Motor neuron (in vitro differentiated cells): Measurements from ENCODE around the gene REX1BD. TPM values are rescaled to one million over a fixed set of nuclear protein-coding genes. Genes with fewer than 3 reads are reported as not detected.
A peak's percentile ranks its signal among the peaks of the same experiment; 100 is the strongest.
"Not testable (repeated sequence)": the region's sequence is repeated elsewhere in the genome, so short reads cannot be mapped to it uniquely, and the experiment has no call there.

Experiments used
- ATAC-seq, 8 experiments: fragments of 200-7000 bp; cut with Tn5 transposase; replicated peaks in 6 of 8; 2 replicates each; pipeline ENCODE4 v1.8.0; 2021; ENCODE audit warnings: mild to moderate bottlenecking in 8 of 8, moderate library complexity in 8 of 8
- H3K27ac ChIP-seq, 2 donors: fragments of 250-450 bp; sonication (Bioruptor Pico); 2 replicates each; pipeline ENCODE4 v1.9.0; 2021; ENCODE audit warnings: antibody characterized with exemption in 2 of 2, mild to moderate bottlenecking in 2 of 2, moderate library complexity in 1 of 2
- H3K4me1 ChIP-seq, 2 donors: fragments of 250-450 bp; sonication (Bioruptor Pico); replicated peaks in 1 of 2; 2 replicates each; pipeline ENCODE4 v1.6.1; 2021; ENCODE audit warnings: antibody characterized with exemption in 2 of 2, mild to moderate bottlenecking in 2 of 2, moderate library complexity in 1 of 2
- H3K4me3 ChIP-seq, 5 donors: fragments of 250-450 bp; sonication (Bioruptor Pico); 2 replicates each; pipeline ENCODE4 v1.9.0; 2021; ENCODE audit warnings: antibody characterized with exemption in 5 of 5, mild to moderate bottlenecking in 5 of 5, moderate library complexity in 4 of 5
- WGBS, 10 experiments: fragments of 450-650 bp; shearing (Covaris generic); methylation state at CpG; one replicate each; pipeline ENCODE4 v1.0.0; 2022; 5-methylcytosine and 5-hydroxymethylcytosine counted together
- in situ Hi-C, 9 experiments: fragments of 400-800 bp; cut with MboI; loops; one replicate each; pipeline ENCODE4 v1.15.0; 2021; ENCODE audit warnings: low sequenced_read_pairs in 9 of 9, low pct_unique_long_range_greater_than_20kb in 2 of 9; ENCODE audit not compliant: unreplicated experiment in 9 of 9
- total RNA-seq, 8 experiments: library from RNA; unstranded; fragments of 300-600 nt; gene quantifications; 2 replicates each; pipeline versions ENCODE4 v1.2.3 to v1.2.4, GENCODE V29; 2022

Gene REX1BD
- total RNA-seq, 8 experiments from 2014 or later: 39.5 to 76.6 (median 53.9) TPM

- in situ Hi-C loops: loop anchor here in 6 of 9 experiments (10.0 to 25.0 kb wide), 4 partner anchors 241 to 391 kb away; partner anchors contain the start of gene UPF1 (in 3 of the 6)
- peak in 3 of 8 experiments; percentile 6 to 33 (median 9) for ATAC-seq
- Histone ChIP-seq H3K4me1 (peaks cover 9 to 21% of the 10 kb centered on the region in 2 donors), H3K27ac (no peak overlapping the region), H3K4me3 (no peak overlapping the region)
- no CpG with 5 or more reads among the region's 21 CpGs for WGBS, 10 experiments
Observed at GRCh38 chr19:18596752-18597157, 8.2 kb downstream of the REX1BD start.

- Histone ChIP-seq H3K4me3 (no peak overlapping the region), H3K27ac (no peak overlapping the region), H3K4me1 (peaks cover 9 to 21% of the 10 kb centered on the region in 2 donors)
- no peak for ATAC-seq
- in situ Hi-C loops: loop anchor here in 6 of 9 experiments (10.0 to 25.0 kb wide), 4 partner anchors 239 to 389 kb away; partner anchors contain the start of gene UPF1 (in 3 of the 6)
- no CpG with 5 or more reads among the region's 25 CpGs for WGBS, 10 experiments
Observed at GRCh38 chr19:18597809-18598660, 9.4 kb downstream of the REX1BD start.

- in situ Hi-C loops: loop anchor here in 6 of 9 experiments (10.0 to 25.0 kb wide), 4 partner anchors 238 to 388 kb away; partner anchors contain the start of gene UPF1 (in 3 of the 6)
- ATAC-seq: no peak
- WGBS, 10 experiments: 76 to 100% (median 93%) methylated on average over 1 to 11 of the region's 20 CpGs; no CpG with 5 or more reads in 6 of the 10 experiments
Observed at GRCh38 chr19:18599485-18599884, 10.9 kb downstream of the REX1BD start.

GRCh38 chr19:18600692-18601397, 12.2 kb downstream of the REX1BD start:
- H3K27ac ChIP-seq, in situ Hi-C loops, H3K4me3 ChIP-seq, ATAC-seq: not testable (repeated sequence)
- WGBS, 10 experiments: 61 to 100% (median 91%) methylated on average over 3 to 11 of the region's 15 CpGs; no CpG with 5 or more reads in 1 of the 10 experiments
- H3K4me1 ChIP-seq: peaks cover 0 to 20% of the 10 kb centered on the region in 2 donors

More at GRCh38 chr19:18599485-18599884, 10.9 kb downstream of the REX1BD start:
- H3K4me1 ChIP-seq: peaks cover 9 to 25% of the 10 kb centered on the region in 2 donors
- H3K27ac ChIP-seq: no peak overlapping the region
- H3K4me3 ChIP-seq: no peak overlapping the region

GRCh38 chr19:18601875-18602274, 13.3 kb downstream of the REX1BD start:
- peaks cover 4 to 22% of the 10 kb centered on the region in 2 donors for H3K4me1 ChIP-seq
- no peak overlapping the region for H3K4me3 ChIP-seq
- no peak overlapping the region for H3K27ac ChIP-seq
- in situ Hi-C loops: no loop called here
- no peak for ATAC-seq
- WGBS, 10 experiments: 60 to 100% (median 83%) methylated on average over 1 to 3 of the region's 4 CpGs; no CpG with 5 or more reads in 4 of the 10 experiments

GRCh38 chr19:18603255-18603957, 14.8 kb downstream of the REX1BD start:
- H3K4me3 ChIP-seq: no peak overlapping the region
- ATAC-seq: peak; percentile 29 to 72 (median 43)
- WGBS, 10 experiments: 10 to 57% (median 24%) methylated on average over 1 to 4 of the region's 32 CpGs; no CpG with 5 or more reads in 4 of the 10 experiments
- H3K27ac ChIP-seq: no peak overlapping the region
- in situ Hi-C loops: no loop called here
- peaks cover 4 to 28% of the 10 kb centered on the region in 2 donors for H3K4me1 ChIP-seq

GRCh38 chr19:18603958-18604819, 15.6 kb downstream of the REX1BD start:
- peak in 5 of 8 experiments; percentile 5 to 18 (median 14) for ATAC-seq
- Histone ChIP-seq H3K27ac (no peak overlapping the region), H3K4me3 (no peak overlapping the region), H3K4me1 (peaks cover 4 to 28% of the 10 kb centered on the region in 2 donors)
- WGBS, 10 experiments: 10 to 33% (median 31%) methylated on average over 2 to 4 of the region's 26 CpGs; no CpG with 5 or more reads in 7 of the 10 experiments
- in situ Hi-C loops: no loop called here

- in situ Hi-C loops: no loop called here
- 0 to 38% (median 5%) methylated on average over 1 to 7 of the region's 10 CpGs; no CpG with 5 or more reads in 4 of the 10 experiments for WGBS, 10 experiments
- Histone ChIP-seq H3K4me3 (no peak overlapping the region), H3K4me1 (peaks cover 4 to 28% of the 10 kb centered on the region in 2 donors), H3K27ac (no peak overlapping the region)
- no peak for ATAC-seq
Observed at GRCh38 chr19:18604820-18605159, 16.2 kb downstream of the REX1BD start.

- WGBS, 10 experiments: 6 to 8% methylated on average over 3 to 4 of the region's 17 CpGs; no CpG with 5 or more reads in 8 of the 10 experiments
- no peak overlapping the region for H3K4me3 ChIP-seq
- in situ Hi-C loops: no loop called here
- ATAC-seq: no peak
- H3K4me1 ChIP-seq: peaks cover 4 to 29% of the 10 kb centered on the region in 2 donors
- no peak overlapping the region for H3K27ac ChIP-seq
Observed at GRCh38 chr19:18605196-18605545, 16.6 kb downstream of the REX1BD start.

GRCh38 chr19:18605546-18606280, 17.1 kb downstream of the REX1BD start:
- no peak overlapping the region for H3K27ac ChIP-seq
- H3K4me3 ChIP-seq: no peak overlapping the region
- ATAC-seq: peak in 3 of 8 experiments; percentile 3 to 27 (median 15)
- in situ Hi-C loops: no loop called here
- peaks cover 5 to 35% of the 10 kb centered on the region in 2 donors for H3K4me1 ChIP-seq
- 5 to 20% (median 15%) methylated on average over 2 to 11 of the region's 65 CpGs; no CpG with 5 or more reads in 7 of the 10 experiments for WGBS, 10 experiments
